Retinal pigment epithelial cell (primary cell): ENCODE measurements around the gene NEDD4L.

Experiments
- DNase-seq: peaks from one replicate; pipeline ENCODE4 v3.0.0-alpha.2; 2010; ENCODE audit warnings: low read depth
- H3K4me3 ChIP-seq: 2 replicates; pipeline ENCODE4 v1.5.1; 2011; ENCODE audit warnings: mild to moderate bottlenecking, low read length, control low read depth, moderate library complexity
- TF ChIP-seq, protein P1 (sequence below): conservative IDR thresholded peaks from 2 replicates; pipeline ENCODE4 v1.5.1; 2011; ENCODE audit warnings: low read depth, low read length, control low read depth, inconsistent platforms

NEDD4L gene

DNA sequence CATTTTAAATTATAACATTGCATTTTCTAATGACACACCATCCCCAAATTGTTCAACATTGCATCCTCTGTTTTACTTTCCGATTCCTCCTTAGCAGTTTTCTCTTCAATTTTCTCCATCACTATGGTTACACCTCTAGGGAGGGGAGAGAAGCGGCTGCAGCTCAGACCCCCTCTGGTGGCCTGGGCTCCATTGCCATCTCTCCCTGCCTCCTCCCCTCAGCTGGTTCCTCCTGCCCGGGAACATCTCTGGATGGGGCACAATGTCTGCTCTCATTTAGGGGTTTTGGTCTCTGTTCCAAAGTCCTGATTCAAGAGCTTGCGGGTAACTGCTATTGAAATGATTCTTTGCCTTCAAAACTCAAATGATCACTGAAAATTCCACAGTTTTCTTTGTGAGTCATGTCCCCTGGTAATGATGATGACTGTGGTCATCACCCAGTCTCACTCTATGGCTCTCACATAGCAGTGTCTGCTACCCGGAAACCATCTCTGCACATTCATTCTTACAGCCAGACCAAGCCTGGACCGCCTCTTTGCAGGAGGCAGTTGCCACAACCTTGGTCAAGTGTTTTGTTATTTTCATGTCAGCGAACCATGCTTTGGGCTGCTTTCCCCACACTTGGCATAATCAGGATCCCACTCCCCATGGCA is 321.0 kb downstream of the NEDD4L start:
- no peak for DNase-seq
- H3K4me3 ChIP-seq: no peak overlapping the region
- TF ChIP-seq, protein P1, sequence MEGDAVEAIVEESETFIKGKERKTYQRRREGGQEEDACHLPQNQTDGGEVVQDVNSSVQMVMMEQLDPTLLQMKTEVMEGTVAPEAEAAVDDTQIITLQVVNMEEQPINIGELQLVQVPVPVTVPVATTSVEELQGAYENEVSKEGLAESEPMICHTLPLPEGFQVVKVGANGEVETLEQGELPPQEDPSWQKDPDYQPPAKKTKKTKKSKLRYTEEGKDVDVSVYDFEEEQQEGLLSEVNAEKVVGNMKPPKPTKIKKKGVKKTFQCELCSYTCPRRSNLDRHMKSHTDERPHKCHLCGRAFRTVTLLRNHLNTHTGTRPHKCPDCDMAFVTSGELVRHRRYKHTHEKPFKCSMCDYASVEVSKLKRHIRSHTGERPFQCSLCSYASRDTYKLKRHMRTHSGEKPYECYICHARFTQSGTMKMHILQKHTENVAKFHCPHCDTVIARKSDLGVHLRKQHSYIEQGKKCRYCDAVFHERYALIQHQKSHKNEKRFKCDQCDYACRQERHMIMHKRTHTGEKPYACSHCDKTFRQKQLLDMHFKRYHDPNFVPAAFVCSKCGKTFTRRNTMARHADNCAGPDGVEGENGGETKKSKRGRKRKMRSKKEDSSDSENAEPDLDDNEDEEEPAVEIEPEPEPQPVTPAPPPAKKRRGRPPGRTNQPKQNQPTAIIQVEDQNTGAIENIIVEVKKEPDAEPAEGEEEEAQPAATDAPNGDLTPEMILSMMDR: peak; percentile 5

DNA sequence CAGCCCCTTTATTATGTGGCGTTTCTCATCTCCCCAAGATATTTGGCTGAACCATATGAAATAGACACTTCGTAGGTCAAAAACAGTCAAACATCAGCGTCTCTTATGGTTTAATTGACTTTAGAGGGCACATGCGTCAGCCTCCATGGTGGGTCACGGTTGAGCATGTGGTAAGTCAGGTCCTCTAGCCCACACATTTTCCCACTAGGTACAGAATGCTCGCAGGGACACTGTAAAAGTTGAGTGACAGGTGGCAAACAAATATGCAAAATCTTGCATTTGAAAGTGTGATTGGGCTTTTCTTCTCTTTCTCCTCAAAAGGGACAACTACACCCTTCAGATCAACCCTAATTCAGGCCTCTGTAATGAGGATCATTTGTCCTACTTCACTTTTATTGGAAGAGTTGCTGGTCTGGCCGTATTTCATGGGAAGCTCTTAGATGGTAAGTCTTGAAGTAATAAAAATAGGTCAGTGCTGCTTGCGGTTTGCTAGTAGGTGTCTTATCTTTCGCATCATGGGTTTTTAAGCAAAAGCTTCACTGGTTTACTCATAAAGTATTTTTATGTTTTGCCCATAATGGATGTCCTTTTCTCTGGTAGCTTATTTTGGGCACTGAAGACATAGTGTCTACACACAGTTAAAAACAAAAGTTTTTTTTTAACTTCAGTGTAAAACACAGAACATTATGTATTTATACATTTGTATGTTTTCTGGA is 323.6 kb downstream of the NEDD4L start:
- TF ChIP-seq, protein P1: no peak
- H3K4me3 ChIP-seq: no peak overlapping the region
- DNase-seq: no peak

GRCh38 chr18:58369616-58370015 is 325.6 kb downstream of the NEDD4L start:
- no peak for DNase-seq
- TF ChIP-seq, protein P1: no peak
- no peak overlapping the region for H3K4me3 ChIP-seq

GRCh38 chr18:58370038-58370580 is 326.1 kb downstream of the NEDD4L start:
- DNase-seq: no peak
- no peak overlapping the region for H3K4me3 ChIP-seq
- TF ChIP-seq, protein P1: no peak

DNA sequence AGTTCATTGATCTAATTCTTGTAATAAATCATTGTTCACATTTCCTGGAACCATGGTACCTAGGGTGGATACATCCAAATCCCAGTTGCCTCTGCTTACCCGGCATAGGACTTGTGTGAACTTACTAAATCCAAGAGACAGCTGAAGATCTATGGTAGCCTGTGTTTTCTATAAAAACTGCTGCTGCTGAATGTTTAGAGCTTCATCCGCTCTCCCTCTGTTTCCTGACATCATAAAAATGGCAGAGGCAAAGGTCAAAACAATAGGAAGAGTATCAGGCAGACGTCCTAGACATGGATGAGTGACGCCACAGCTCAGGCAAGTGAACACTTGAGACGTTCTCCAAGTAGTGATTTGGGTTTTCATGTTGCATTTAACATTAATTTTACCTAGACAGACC is 326.6 kb downstream of the NEDD4L start:
- TF ChIP-seq, protein P1: no peak
- H3K4me3 ChIP-seq: no peak overlapping the region
- no peak for DNase-seq

GRCh38 chr18:58373481-58373880 is 329.5 kb downstream of the NEDD4L start:
- TF ChIP-seq, protein P1: no peak
- DNase-seq: no peak
- H3K4me3 ChIP-seq: no peak overlapping the region
